ENCODE measurements around the gene FIBIN.

- no peak for TF ChIP-seq CTCF (IDR thresholded peaks at IDR 0.05; ENCODE audit: poor library complexity, severe bottlenecking)
- TF ChIP-seq EP300 (conservative IDR thresholded peaks at IDR 0.05; ENCODE audit: poor library complexity, severe bottlenecking) = no peak
- TF ChIP-seq RAD21 (conservative IDR thresholded peaks at IDR 0.05) = no peak
- no peak for TF ChIP-seq POLR2AphosphoS5 (IDR thresholded peaks at IDR 0.05)
These were observed 33.6 kb upstream of the FIBIN start for GRCh38 chr11:26960281-26960680.
